Esophagus squamous epithelium (tissue), 5 donors: Measurements from ENCODE around the gene RXRG. TPM values are rescaled to one million over a fixed set of nuclear protein-coding genes. Genes with fewer than 3 reads are reported as not detected.

Experiments
- DNase-seq: peaks from one replicate; lab custom pipeline; 2025; lab: John Stamatoyannopoulos, UW
- H3K27ac ChIP-seq, 4 donors: fragments of 200-600 bp; sonication (generic); one replicate each; pipeline ENCODE4 v1.5.1; 2016 to 2019; ENCODE audit warnings: mild to moderate bottlenecking in 1 of 4
- H3K27me3 ChIP-seq, 4 donors: fragments of 200-600 bp; sonication (generic); 1 replicate in 3 of 4; 2 replicates in 1 of 4; pipeline versions ENCODE4 v1.5.1 to v1.6.0; 2017 to 2021; ENCODE audit warnings: antibody characterized with exemption in 1 of 4
- H3K36me3 ChIP-seq, 3 donors: fragments of 200-600 bp; sonication (generic); one replicate each; pipeline ENCODE4 v1.5.1; 2016 to 2019
- H3K4me1 ChIP-seq, 3 donors: fragments of 200-600 bp; sonication (generic); one replicate each; pipeline ENCODE4 v1.5.1; 2017 to 2019
- H3K4me3 ChIP-seq, 4 donors: fragments of 200-600 bp; sonication (generic); 1 replicate in 3 of 4; 2 replicates in 1 of 4; pipeline ENCODE4 v1.5.1; 2016 to 2019; ENCODE audit warnings: mild to moderate bottlenecking in 2 of 4, moderate library complexity in 1 of 4
- H3K9me3 ChIP-seq, 3 donors: fragments of 200-600 bp; sonication (generic); one replicate each; pipeline ENCODE4 v1.5.1; 2016 to 2019
- POLR2A ChIP-seq, 4 donors: fragments of 450-650 bp; IDR thresholded peaks; one replicate each; pipeline ENCODE4 v1.6.1; 2017; ENCODE audit warnings: antibody characterized with exemption in 4 of 4, mild to moderate bottlenecking in 4 of 4, moderate library complexity in 3 of 4
- whole genome bisulfite sequencing, 2 donors: methylation state at CpG; one replicate each; pipeline ENCODE4 v1.1.5; 2018; 5-methylcytosine and 5-hydroxymethylcytosine counted together
- intact Hi-C: fragments of 100-400 bp; cut with DNase I; formaldehyde crosslinking; loops from one replicate; pipeline ENCODE4 v1.15.0; 2022
- total RNA-seq, 4 donors: library from RNA; depleted of rRNA; stranded (reverse); fragments of >200 nt; gene quantifications; one replicate each; pipeline ENCODE4 v1.1.0, GENCODE V29; 2016
- TF ChIP-seq, protein P1 (sequence below), 6 experiments: fragments of 450-650 bp in 4 of 6; fragments of 200-600 bp in 2 of 6; sonication (generic) in 2 of 6; IDR thresholded peaks; one replicate each; pipeline ENCODE4 v1.5.1; 2016 to 2019; ENCODE audit warnings: antibody characterized with exemption in 6 of 6, mild to moderate bottlenecking in 4 of 6, moderate library complexity in 4 of 6
- donor health status: DM: yes; HTN: yes; CAD: no.

RXRG gene
- total RNA-seq, 4 donors from 2014 or later: 0.15 to 0.38 TPM; not detected in 2

GRCh38 chr1:165407398-165407797, 37.5 kb downstream of the RXRG start:
- Histone ChIP-seq H3K27me3 (peaks cover 0 to 34% (median 0%) of the 10 kb centered on the region in 4 donors), H3K9me3 (no peaks in the 10 kb centered on the region), H3K36me3 (no peaks in the 10 kb centered on the region), H3K4me1 (no peaks in the 10 kb centered on the region), H3K4me3 (no peak overlapping the region), H3K27ac (no peak overlapping the region)
- no peak for DNase-seq
- 58 to 78% methylated on average over 4 of the region's 4 CpGs for WGBS, 2 donors
- intact Hi-C loops: no loop called here
- TF ChIP-seq POLR2A (IDR thresholded peaks at IDR 0.05): no peak
- TF ChIP-seq, protein P1, sequence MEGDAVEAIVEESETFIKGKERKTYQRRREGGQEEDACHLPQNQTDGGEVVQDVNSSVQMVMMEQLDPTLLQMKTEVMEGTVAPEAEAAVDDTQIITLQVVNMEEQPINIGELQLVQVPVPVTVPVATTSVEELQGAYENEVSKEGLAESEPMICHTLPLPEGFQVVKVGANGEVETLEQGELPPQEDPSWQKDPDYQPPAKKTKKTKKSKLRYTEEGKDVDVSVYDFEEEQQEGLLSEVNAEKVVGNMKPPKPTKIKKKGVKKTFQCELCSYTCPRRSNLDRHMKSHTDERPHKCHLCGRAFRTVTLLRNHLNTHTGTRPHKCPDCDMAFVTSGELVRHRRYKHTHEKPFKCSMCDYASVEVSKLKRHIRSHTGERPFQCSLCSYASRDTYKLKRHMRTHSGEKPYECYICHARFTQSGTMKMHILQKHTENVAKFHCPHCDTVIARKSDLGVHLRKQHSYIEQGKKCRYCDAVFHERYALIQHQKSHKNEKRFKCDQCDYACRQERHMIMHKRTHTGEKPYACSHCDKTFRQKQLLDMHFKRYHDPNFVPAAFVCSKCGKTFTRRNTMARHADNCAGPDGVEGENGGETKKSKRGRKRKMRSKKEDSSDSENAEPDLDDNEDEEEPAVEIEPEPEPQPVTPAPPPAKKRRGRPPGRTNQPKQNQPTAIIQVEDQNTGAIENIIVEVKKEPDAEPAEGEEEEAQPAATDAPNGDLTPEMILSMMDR (IDR thresholded peaks at IDR 0.05): no peak

- Histone ChIP-seq H3K9me3 (no peaks in the 10 kb centered on the region), H3K4me3 (no peak overlapping the region), H3K27ac (no peak overlapping the region), H3K4me1 (no peaks in the 10 kb centered on the region), H3K27me3 (peaks cover 0 to 38% (median 0%) of the 10 kb centered on the region in 4 donors), H3K36me3 (no peaks in the 10 kb centered on the region)
- TF ChIP-seq POLR2A (IDR thresholded peaks at IDR 0.05): no peak
- TF ChIP-seq, protein P1 (IDR thresholded peaks at IDR 0.05): peak in 5 of 6 experiments; percentile 22 to 72 (median 40)
- 44 to 47% methylated on average over 2 of the region's 3 CpGs for WGBS, 2 donors
- DNase-seq: no peak
- intact Hi-C loops: no loop called here
Observed at GRCh38 chr1:165403835-165404482, 41.0 kb downstream of the RXRG start.

GRCh38 chr1:165402517-165403111, 42.3 kb downstream of the RXRG start:
- Histone ChIP-seq H3K4me3 (no peak overlapping the region), H3K36me3 (no peaks in the 10 kb centered on the region), H3K9me3 (no peaks in the 10 kb centered on the region), H3K27ac (no peak overlapping the region), H3K4me1 (peaks cover 0 to 7% (median 0%) of the 10 kb centered on the region in 3 donors), H3K27me3 (peaks cover 0 to 36% (median 0%) of the 10 kb centered on the region in 4 donors)
- 87 to 89% methylated on average over 4 of the region's 4 CpGs for WGBS, 2 donors
- TF ChIP-seq POLR2A (IDR thresholded peaks at IDR 0.05): no peak
- TF ChIP-seq, protein P1 (IDR thresholded peaks at IDR 0.05): no peak
- intact Hi-C loops: no loop called here
- no peak for DNase-seq

- 25 to 33% methylated on average over 4 of the region's 4 CpGs for WGBS, 2 donors
- DNase-seq: no peak
- no peak for TF ChIP-seq POLR2A (IDR thresholded peaks at IDR 0.05)
- TF ChIP-seq, protein P1 (IDR thresholded peaks at IDR 0.05): no peak
- no peaks in the 10 kb centered on the region for H3K9me3 ChIP-seq
- H3K27me3 ChIP-seq: peaks cover 0 to 36% (median 0%) of the 10 kb centered on the region in 4 donors
- no peaks in the 10 kb centered on the region for H3K36me3 ChIP-seq
- H3K4me1 ChIP-seq: peaks cover 3 to 29% (median 7%) of the 10 kb centered on the region in 3 donors
- no peak overlapping the region for H3K4me3 ChIP-seq
- intact Hi-C loops: no loop called here
- peak overlapping the region in 2 of 4 donors; percentile 8 to 52 for H3K27ac ChIP-seq
Observed at GRCh38 chr1:165397944-165398343, 47.0 kb downstream of the RXRG start.

- Histone ChIP-seq H3K9me3 (no peaks in the 10 kb centered on the region), H3K27me3 (peaks cover 0 to 39% (median 0%) of the 10 kb centered on the region in 4 donors), H3K4me3 (no peak overlapping the region), H3K36me3 (no peaks in the 10 kb centered on the region), H3K4me1 (peaks cover 3 to 35% (median 8%) of the 10 kb centered on the region in 3 donors), H3K27ac (no peak overlapping the region)
- DNase-seq: no peak
- TF ChIP-seq, protein P1 (IDR thresholded peaks at IDR 0.05): no peak
- no peak for TF ChIP-seq POLR2A (IDR thresholded peaks at IDR 0.05)
- intact Hi-C loops: no loop called here
- WGBS, 2 donors: 73 to 81% methylated on average over 3 to 4 of the region's 4 CpGs
Observed at GRCh38 chr1:165395901-165396300, 49.0 kb downstream of the RXRG start.
